ENCODE results near the gene ST6GALNAC6. TPM values are rescaled to one million over a fixed set of nuclear protein-coding genes. Genes with fewer than 3 reads are reported as not detected.

ST6GALNAC6 gene
- total and polyA plus RNA-seq, 2 of the 8 experiments (the other 6 are each of a cell fraction or from before 2014, with no cell fraction given) = 43.7 to 64.4 TPM

DNA sequence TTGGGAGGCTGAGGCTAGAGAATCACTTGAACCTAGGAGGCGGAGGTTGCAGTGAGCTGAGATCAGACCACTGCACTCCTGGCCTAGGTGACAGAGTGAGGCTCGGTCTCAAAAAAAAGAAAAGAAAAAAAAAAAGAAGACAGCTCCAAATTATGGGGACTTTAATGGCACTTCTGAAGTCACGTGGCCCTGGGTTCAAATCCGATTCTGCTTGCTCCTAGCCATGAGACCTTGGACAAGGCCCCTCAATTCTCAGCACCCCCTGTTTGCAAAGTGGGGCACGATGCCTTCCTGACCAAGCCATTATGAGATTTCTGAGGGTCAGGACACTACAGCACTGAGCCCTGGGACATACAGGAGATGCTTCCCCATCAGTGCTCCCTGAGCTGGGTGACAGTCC is 43.9 kb downstream of the ST6GALNAC6 start (continued):
- TF ChIP-seq, protein P1, sequence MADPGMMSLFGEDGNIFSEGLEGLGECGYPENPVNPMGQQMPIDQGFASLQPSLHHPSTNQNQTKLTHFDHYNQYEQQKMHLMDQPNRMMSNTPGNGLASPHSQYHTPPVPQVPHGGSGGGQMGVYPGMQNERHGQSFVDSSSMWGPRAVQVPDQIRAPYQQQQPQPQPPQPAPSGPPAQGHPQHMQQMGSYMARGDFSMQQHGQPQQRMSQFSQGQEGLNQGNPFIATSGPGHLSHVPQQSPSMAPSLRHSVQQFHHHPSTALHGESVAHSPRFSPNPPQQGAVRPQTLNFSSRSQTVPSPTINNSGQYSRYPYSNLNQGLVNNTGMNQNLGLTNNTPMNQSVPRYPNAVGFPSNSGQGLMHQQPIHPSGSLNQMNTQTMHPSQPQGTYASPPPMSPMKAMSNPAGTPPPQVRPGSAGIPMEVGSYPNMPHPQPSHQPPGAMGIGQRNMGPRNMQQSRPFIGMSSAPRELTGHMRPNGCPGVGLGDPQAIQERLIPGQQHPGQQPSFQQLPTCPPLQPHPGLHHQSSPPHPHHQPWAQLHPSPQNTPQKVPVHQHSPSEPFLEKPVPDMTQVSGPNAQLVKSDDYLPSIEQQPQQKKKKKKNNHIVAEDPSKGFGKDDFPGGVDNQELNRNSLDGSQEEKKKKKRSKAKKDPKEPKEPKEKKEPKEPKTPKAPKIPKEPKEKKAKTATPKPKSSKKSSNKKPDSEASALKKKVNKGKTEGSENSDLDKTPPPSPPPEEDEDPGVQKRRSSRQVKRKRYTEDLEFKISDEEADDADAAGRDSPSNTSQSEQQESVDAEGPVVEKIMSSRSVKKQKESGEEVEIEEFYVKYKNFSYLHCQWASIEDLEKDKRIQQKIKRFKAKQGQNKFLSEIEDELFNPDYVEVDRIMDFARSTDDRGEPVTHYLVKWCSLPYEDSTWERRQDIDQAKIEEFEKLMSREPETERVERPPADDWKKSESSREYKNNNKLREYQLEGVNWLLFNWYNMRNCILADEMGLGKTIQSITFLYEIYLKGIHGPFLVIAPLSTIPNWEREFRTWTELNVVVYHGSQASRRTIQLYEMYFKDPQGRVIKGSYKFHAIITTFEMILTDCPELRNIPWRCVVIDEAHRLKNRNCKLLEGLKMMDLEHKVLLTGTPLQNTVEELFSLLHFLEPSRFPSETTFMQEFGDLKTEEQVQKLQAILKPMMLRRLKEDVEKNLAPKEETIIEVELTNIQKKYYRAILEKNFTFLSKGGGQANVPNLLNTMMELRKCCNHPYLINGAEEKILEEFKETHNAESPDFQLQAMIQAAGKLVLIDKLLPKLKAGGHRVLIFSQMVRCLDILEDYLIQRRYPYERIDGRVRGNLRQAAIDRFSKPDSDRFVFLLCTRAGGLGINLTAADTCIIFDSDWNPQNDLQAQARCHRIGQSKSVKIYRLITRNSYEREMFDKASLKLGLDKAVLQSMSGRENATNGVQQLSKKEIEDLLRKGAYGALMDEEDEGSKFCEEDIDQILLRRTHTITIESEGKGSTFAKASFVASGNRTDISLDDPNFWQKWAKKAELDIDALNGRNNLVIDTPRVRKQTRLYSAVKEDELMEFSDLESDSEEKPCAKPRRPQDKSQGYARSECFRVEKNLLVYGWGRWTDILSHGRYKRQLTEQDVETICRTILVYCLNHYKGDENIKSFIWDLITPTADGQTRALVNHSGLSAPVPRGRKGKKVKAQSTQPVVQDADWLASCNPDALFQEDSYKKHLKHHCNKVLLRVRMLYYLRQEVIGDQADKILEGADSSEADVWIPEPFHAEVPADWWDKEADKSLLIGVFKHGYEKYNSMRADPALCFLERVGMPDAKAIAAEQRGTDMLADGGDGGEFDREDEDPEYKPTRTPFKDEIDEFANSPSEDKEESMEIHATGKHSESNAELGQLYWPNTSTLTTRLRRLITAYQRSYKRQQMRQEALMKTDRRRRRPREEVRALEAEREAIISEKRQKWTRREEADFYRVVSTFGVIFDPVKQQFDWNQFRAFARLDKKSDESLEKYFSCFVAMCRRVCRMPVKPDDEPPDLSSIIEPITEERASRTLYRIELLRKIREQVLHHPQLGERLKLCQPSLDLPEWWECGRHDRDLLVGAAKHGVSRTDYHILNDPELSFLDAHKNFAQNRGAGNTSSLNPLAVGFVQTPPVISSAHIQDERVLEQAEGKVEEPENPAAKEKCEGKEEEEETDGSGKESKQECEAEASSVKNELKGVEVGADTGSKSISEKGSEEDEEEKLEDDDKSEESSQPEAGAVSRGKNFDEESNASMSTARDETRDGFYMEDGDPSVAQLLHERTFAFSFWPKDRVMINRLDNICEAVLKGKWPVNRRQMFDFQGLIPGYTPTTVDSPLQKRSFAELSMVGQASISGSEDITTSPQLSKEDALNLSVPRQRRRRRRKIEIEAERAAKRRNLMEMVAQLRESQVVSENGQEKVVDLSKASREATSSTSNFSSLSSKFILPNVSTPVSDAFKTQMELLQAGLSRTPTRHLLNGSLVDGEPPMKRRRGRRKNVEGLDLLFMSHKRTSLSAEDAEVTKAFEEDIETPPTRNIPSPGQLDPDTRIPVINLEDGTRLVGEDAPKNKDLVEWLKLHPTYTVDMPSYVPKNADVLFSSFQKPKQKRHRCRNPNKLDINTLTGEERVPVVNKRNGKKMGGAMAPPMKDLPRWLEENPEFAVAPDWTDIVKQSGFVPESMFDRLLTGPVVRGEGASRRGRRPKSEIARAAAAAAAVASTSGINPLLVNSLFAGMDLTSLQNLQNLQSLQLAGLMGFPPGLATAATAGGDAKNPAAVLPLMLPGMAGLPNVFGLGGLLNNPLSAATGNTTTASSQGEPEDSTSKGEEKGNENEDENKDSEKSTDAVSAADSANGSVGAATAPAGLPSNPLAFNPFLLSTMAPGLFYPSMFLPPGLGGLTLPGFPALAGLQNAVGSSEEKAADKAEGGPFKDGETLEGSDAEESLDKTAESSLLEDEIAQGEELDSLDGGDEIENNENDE (IDR thresholded peaks at IDR 0.05; ENCODE audit: insufficient replicate concordance, low read length) = no peak
- TF ChIP-seq HDAC2 (IDR thresholded peaks at IDR 0.05; ENCODE audit: borderline replicate concordance in 1 of 2, low read depth in 2 of 2, low read length in 2 of 2) (no peak), CEBPB (IDR thresholded peaks at IDR 0.05; ENCODE audit: low read depth, low read length) (no peak), CBX5 (IDR thresholded peaks at IDR 0.05; ENCODE audit: low read depth, low read length) (no peak), CBX8 (IDR thresholded peaks at IDR 0.05; ENCODE audit: borderline replicate concordance, low read depth, low read length) (no peak), EZH2 (IDR thresholded peaks at IDR 0.05; ENCODE audit: low read depth, low read length, severe bottlenecking) (no peak), SP1 (IDR thresholded peaks at IDR 0.05; ENCODE audit: low read depth, low read length) (no peak), RNF2 (IDR thresholded peaks at IDR 0.05; ENCODE audit: borderline replicate concordance, low read depth, low read length, missing control alignments, poor library complexity, severe bottlenecking) (no peak)
- TF ChIP-seq, protein P2, sequence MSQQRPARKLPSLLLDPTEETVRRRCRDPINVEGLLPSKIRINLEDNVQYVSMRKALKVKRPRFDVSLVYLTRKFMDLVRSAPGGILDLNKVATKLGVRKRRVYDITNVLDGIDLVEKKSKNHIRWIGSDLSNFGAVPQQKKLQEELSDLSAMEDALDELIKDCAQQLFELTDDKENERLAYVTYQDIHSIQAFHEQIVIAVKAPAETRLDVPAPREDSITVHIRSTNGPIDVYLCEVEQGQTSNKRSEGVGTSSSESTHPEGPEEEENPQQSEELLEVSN (IDR thresholded peaks at IDR 0.05) = no peak
- TF ChIP-seq, protein P3, sequence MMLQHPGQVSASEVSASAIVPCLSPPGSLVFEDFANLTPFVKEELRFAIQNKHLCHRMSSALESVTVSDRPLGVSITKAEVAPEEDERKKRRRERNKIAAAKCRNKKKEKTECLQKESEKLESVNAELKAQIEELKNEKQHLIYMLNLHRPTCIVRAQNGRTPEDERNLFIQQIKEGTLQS (IDR thresholded peaks at IDR 0.05; ENCODE audit: insufficient read depth, low read depth, low read length) = no peak
